Medulla oblongata (tissue), 1 donor: ENCODE results near the gene FBXL4.

Experiments
- DNase-seq: peaks from one replicate; pipeline ENCODE4 v3.0.0-alpha.2; 2015; ENCODE audit errors: extremely low spot score

FBXL4 gene

DNA sequence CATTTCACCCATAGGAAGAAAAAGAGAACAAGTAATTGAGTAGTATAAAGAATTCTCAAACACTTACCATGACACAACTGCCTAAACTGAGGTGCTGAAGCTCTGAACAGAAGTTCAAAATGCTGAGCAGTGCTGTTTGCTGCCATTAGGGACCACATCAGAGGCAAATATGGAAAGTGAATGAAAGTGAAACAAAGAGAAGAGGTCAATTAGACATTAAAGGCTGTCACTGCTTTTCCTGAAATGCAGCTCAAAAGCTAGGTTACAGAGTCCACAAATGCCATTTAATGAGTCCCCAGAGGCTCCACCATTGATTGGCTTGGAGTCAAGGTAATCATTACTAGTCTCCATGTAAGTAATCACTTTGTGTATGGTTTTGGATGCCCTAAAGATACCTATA, 67.3 kb downstream of the FBXL4 start:
- no peak for DNase-seq

DNA sequence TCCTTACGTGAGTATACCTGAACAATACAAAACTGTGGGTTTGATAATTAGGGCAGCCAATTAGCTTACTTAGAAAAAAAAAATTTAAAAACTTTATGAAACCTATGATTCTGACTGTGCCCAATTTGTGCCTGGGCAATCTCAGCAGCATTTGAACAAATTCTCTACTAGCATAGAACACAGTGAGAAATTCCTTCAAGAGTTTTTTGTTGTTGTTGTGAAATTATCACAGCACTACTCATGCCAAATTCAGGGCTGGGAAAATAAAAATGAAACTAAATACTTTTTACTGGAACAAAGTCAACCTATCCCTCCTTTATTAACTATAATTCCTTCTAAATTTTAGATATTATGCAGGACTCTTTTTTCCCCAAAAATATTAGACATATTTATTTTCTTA, 70.5 kb downstream of the FBXL4 start:
- DNase-seq, result no peak

DNA sequence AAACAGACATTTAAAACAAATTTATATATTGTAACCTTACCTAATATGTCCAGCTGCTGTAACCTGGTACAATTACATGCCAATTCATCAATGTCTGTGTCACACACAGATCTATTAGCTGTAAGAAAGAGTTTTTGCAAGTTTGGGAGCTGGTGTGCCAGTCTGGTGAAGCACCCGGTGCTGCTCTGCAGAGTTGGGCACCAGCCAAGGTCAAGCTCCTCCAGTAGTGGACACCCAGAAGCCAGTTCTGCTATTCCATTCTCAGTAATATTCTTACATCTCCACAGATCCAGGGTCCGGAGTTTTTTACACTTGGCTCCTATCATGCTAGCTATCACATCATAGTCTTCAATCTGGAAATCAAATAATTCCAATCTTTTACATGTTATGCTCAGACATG, 72.4 kb downstream of the FBXL4 start:
- peak; percentile 35 for DNase-seq

DNA sequence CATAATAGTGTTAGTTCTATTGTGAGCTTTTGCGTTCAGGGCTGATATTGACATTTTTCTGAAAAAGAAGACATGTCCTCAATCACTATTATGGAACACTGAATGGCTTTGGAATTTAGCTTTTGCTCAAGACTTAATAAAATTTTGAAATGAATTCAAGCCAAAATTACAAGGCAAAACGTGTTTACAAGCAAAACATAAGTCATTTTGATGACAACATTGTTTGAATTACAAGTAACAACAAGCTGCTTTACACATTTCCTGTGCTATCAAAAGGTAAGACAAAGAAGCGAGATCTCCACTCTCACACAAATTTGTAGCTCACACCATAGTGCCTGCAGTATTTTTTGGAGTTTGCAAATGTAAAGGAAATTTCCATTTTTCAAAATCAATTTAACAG, 75.9 kb downstream of the FBXL4 start:
- DNase-seq, result no peak

DNA sequence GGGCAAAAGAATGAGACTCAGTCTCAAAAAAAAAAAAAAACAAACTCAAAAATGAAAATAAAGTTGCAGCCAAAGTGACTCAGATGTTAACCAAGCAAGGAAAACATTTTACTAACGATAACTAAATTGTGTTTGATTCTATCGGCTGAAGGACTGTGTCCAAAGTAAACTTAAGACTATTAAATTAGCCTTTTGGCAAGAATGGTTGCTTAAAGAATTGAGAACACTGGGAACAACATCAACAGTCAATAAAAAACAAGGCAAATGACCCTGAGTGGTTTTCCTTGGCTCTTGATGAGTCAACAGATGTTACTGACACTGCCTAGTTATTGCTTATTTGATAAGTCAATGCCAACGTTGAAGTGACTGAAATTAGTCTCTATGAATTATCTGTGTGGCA, 76.7 kb downstream of the FBXL4 start:
- DNase-seq, result no peak

DNA sequence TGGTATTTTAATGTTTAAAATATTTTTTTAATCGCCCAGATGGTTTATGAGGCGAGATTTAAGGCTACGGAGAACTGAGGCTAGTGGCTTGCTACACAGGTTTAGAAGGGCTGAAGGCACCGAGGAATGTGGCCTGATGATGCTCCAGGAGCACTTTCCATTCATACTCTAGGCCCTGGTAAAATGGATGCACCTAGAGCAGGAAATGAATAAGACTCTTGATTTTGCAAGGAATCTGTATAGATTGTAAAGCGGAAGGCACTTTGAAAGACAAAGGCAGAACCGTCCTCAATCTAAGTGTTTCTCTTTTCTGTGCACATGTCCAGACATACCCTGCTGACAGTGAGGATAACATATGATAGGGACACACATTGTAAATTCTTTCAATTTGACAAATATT, 83.2 kb downstream of the FBXL4 start:
- no peak for DNase-seq

DNA sequence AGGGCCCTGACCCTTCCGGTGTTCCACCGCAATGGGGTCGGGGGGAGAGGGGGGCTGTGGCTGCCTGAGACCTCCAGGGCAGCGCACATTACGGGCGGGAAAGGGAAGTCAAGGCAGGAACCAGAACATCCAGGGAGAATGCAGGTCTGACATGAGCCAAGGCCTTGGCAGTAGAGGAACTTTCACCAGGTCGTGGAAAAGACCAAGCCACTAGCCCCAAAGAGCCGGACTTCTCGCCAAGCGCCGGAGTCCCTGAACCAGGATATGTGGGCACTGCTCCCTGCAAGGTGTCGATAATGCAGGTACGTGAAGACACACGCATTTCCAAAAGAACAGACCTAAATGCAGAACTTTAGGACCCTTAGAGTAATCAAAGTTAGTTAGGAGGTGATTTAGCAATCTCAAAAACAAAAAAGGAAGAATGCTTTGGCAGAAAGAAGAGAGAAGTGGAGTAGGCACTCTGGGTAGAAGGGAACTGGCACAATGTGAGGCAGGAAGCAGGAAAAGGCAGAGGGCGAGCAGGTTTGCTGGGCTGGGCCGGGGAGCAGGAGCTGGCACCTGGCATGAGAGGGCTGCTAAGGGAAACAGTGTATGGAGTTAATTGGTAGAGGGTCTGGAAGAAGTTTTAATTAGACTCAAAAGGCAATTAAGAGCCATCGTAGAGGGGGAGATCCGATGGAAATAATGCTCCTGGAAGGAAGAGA, 99.1 kb downstream of the FBXL4 start:
- no peak for DNase-seq

DNA sequence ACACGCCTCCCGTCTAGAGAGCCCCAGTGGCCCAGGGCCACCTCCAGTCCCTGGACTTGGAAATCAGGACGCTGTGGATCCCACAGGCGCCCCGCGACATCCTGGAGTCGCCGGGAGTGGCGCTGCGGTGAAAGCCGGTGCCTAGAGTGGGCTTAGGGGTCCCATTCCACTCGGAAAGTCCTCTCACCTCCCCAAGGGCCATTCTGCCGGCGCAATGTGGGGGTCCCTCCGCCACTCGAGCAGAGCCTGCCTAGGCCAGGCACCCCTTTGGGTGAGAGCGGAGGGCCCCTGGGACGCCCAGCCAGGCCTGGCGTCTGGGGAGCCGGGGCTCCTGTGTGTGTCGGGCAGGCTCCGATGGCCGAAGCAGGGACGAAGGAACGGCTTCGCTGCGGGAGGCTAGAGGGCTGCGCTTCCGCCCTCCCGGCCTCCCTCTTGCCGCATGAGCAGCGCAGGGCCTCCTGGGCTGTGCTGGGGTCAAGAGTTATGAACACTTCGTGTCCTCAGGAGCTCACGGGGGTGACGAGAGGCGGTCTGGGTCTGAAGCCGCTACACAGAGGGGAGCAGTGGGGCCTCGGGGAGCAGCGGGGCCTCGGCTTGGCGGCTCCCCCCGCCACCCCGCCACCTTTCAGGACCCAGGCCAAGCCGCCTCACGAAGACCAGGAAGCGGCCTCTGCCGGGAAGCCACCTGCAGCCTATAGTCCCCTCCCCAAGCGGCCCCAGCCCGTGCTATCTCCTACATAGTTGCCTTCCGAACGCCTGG, 99.8 kb downstream of the FBXL4 start:
- DNase-seq, result no peak

DNA sequence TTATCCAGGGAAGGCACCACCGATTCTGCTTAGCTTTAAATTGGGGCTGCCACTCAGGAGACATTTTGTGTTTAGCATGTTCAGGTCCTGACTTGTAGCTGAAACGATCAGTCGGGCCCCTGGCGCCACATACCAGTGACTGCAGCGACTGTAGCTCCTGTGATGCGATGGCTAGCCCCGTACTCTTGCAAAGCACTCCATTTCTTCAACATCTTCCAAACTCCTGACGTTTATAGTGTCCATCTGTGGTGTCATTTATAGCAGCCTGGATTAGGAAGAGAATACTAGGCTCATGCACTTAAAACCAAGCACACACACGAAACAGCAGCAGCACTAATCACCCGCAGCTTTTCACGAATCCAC, 100.3 kb downstream of the FBXL4 start:
- DNase-seq, result no peak

DNA sequence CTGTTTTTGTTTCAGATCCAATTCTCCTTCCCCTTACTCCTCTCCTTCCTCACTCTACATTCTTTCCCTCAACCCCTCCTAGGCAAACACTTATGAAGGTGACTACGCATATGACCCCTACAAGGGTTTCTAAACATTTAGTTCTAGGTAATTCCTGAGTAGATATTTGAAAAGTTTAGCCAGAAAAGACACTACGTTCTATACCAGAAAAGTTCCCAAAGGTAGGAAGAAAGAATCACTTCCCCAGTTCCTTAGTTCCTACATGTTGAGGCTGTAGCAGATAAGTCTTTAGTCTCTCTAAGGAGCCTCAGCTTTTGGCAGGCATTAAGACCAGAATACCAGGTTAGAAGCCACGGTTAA, 101.7 kb downstream of the FBXL4 start:
- DNase-seq, result no peak

DNA sequence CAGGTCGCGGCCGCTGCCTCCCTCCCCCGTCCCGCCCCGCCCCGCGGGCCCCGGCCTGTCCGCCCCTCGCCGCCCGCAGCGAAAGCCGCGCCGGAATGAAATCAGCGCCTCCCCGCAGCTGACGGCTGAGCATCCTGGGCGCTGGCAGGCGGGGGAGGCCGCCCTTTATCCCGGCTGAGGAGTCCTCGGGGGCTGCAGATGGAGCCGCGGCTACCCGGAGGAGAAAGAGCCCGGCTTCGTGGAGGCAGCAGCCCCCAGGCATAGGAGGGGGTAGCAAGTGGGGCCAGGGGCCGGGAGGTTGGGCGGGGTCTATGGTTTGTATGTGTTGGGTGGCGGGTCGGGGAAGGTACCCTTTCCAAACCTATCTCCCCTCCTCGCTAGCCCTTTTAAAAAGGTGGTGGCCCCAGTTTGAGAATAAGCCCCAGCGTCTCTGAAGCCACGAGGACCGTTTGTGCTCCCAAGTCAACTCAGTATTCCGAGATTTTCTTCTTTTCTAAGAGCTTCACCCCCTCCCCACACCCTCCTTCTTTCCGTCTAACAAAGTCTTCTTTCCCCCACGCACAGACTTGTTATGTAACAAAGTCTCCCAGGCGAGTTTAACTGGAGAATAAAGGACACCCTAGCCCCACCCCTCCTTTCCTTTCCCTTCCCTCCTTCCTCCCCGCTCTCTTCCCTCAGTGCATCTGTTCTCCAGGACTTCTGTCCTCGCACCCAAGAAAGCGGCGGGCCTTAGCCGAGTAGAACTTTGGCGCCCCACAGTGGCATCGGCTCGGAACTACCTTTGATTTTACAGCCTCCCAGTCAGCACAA, 102.3 kb downstream of the FBXL4 start:
- DNase-seq, result peak; percentile 97

DNA sequence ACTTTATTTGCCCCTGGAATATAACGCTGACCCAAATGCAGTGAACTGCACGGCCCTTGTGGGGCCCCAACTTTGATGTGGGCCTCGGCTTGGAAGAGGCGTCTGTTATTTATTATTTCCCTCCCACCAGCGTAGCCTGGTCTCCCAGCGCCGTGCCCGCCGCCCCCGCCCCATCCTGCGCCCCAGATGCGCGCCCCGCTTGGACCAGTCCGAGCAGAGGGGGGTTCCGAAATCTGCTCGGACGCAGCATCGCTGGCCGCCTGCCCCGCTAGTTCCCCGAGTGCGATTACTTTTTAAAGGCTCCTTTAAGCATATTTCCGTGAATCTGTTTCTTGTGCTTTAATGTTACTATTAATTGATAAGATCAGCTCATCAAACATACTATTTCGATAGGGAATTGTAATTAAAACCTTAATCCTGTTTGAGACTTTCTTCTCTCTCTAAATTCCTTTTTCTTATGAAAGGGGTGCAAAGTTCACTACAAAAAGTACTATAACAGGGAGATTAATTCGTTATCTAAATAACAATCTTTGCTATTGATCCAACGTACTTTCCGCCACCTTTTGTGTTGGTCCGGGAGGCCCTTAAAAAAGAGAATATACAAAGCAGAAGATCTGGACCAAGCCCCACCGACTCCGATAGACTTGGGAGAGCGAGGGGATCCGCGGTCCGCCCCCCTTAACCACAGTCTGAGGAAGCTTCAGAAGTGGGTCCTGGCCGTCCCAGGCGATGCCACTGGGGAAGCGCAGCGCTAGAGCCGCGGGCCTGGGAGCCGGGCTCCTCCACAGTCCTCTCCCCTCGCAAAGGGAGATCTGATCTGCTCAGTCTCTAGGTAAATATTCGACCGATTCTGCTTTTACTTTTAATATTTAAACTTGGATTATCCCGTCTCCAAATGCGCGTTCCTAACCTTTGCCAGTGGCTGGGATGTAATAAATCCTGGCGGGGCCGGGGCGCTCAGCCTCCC, 103.2 kb downstream of the FBXL4 start:
- no peak for DNase-seq

DNA sequence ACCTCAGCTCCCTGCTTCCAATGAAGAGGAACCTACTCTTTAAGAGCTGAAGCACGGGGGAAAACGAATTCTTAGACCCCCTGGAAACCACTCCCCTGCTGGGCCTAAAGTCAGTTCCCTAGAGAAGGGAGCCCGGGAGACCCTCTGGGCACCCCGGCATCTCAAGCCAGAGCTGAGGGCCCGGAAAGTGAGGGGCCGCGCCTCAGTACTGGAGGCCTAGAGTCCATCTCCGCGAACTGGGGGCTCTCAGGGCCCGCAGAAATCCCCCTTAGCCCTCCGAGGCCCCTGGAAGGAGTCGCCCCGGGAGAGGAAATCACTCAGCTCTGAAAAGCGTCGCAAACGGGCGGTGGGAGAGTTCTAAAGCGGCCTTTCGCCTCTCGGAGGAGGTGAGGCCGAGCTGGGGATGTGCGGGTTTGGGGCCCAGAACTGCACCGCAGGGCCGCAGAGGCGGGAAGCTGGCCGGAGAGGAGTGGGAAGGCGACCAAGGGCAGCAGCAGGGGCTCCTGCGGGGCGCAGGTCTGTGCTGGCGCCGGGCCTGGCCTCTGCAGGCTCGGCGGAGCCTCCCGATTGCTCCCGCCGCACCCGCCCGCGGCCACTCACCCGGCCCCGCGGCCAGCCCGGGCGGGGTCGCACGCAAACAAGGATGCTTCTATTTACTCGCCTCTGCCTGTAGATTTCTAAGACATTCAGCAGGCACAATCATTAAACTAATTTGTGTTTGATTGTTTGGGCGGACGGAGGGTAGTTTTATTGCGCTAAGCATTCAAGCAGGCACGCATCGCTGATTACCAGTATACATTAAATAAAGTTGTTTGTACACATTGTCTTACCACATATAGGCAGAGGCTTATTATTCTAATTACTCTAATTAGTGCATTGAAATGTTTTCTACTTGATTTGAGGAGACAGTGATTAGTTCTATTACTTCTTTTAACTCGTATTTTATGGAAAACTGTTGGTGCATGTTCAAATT, 104.2 kb downstream of the FBXL4 start:
- DNase-seq, result no peak

DNA sequence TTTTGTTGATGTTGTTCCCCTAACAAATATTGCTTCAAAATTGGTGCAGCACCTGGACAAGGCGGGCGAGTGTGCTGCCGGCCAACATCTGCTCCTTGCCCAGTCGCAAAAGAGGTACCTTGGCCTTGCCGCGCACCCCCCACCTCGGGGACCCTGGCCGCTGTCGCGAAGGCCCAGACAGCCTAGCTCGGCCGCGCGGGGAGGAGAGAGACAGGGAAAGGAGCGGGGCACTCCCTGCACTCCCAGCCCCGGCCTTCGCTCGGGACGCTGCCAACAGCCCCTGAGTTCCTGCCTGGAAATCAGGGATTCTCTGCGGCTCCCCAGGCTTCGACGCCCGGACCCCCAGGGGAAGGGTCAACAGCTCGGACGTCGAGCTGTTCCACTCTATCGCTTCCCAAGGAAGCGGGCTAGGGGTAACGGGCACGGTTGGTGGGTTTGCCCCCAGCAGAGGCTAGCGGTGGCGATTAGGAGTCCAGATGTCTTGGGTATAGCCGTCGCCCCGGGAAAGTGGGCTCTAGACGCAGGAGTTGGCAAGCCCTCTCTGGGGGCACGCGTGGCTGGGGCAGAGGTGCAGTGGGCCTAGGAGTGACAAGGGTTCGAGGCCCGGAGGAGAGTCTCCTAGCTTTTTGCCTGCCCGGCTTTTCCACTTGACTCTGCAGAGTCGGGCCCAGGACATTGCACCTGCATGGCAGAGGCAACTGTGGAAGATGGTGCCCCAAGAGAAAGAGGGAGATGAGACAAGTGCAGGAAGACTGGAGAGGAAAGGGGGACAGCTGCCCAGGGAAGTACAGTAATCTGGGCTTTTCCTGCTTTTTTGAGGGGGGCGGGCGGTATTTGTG, 105.2 kb downstream of the FBXL4 start:
- no peak for DNase-seq

DNA sequence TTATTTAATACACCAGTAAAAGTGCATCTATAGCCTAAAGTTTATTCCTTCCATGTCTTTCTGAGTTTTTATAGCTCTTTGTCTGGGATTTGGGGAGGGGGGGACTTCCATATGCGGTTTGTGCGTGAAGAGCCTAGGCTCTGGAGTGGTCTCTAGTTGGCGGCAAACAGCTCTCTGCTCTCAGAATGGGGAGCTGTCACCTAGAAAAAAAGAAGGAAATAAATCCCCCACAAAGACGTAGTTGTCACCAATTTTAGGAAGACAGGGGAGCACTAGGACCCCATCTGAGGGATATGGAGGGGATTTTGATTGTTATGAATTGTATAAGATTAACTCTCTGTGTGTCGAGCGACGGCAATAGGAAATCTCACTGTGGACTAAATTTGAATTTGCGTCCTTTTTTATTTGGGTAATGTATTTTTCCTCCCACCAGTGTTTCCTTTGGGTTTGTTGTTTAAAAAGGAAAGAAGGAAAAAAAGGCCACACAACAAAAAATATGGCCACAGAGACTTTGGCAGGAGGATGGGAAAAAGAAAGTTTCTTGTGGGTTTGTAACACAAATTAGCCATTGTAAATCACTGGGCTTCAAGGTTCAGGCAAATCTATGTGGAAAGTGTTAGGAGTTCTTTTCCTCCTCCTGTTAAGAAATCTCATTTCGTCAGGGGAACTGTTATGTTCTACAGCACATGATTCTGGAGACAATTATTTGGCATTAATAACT, 106.0 kb downstream of the FBXL4 start:
- DNase-seq, result peak; percentile 60

DNA sequence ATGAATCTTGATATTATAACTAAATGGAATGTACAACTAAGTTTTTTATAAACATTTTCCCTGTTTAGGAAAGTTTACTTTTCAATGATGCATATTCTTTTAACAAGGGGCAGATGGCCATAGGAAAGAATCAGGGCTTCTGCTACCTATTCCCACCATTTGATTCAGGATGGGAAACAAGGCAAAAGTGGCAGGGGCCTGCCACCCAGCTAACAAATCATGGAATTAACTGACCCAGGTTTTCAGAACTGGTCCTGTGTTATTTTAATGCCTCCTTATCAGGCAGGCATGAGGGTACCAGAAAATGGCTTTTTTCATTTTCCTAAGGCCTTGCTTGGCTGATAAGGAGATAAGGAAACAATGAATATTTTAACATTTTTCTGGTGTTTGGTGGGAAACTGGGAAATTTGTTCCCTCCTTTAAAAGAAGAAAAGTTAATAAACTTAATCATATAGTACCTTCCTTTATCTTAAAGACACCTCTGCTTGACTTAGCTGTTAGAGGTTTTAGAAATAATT, 106.7 kb downstream of the FBXL4 start:
- no peak for DNase-seq

DNA sequence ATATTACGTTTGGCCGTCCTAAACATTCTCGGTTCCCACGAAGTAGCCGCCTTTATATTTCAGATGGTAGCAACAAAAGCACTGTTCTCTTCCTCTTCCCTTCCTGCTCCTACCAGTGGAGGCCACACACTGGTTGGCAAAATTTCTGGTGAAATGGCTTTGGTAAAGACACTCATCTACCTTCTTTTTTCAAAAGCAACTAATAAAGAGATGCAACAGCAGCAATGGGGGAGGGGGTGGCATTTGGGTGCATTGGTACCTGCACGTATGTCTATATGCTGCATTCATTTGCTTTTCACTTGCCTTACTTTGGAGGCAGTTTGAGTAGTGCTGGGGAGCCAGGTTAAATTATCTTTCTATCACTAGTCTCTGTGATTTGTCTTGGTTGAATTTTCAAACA, 107.4 kb downstream of the FBXL4 start:
- no peak for DNase-seq

DNA sequence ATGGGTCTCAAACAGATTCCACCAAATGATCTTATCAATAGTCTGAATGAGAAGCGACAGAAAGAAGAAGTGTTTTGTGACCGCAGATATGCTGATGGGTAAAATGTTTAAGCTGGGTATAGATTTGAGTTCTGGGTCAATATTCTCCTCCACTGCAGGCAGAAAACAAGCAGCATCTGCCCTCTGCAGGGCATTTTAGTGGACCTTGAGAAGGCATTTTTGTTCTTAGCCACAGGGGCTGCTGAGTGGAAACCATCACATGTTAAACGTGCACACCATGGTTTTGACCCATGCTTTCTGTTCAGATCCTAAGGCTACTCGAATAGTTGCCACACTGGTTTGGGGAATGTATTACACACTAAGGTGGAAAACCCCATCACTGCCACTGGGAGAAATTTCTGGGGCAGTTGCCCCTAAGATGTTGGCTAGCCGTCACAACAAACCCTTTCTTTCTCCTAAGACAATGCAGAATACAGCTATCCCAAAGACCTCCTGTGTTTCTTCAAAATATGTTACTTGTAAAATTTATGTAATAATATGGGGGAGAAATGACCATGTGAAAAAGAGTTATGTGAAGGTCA, 107.9 kb downstream of the FBXL4 start:
- peak; percentile 89 for DNase-seq
